Stimulated activated memory B cell treated with anti-CD40 and anti-IgM and Interleukin-4, amounts not matched to agents 10 μg/mL and 1 μg/mL and 100 μg/mL, for 72 hours (primary cell): ENCODE results near the gene ANKRD53.
A peak's percentile ranks its signal among the peaks of the same experiment; 100 is the strongest.

Source experiments
- ATAC-seq: fragments of 150-1000 bp; cut with Tn5 transposase; 2 replicates; pipeline ENCODE4 v1.10.0; 2021
- H3K27ac Mint-ChIP-seq: one replicate; pipeline ENCODE4 v1.8.0; 2022; ENCODE audit warnings: mild to moderate bottlenecking, mixed read lengths
- H3K27me3 Mint-ChIP-seq: one replicate; pipeline ENCODE4 v1.8.0; 2022; ENCODE audit warnings: mixed read lengths
- H3K36me3 Mint-ChIP-seq: one replicate; pipeline ENCODE4 v1.8.0; 2022; ENCODE audit warnings: mixed read lengths
- H3K4me1 Mint-ChIP-seq: one replicate; pipeline ENCODE4 v1.8.0; 2022; ENCODE audit warnings: mixed read lengths
- H3K4me3 Mint-ChIP-seq: one replicate; pipeline ENCODE4 v1.8.0; 2022; ENCODE audit warnings: mild to moderate bottlenecking, moderate library complexity, mixed read lengths
- H3K9me3 Mint-ChIP-seq: one replicate; pipeline ENCODE4 v1.8.0; 2022; ENCODE audit warnings: mixed read lengths

The ANKRD53 gene, protein sequence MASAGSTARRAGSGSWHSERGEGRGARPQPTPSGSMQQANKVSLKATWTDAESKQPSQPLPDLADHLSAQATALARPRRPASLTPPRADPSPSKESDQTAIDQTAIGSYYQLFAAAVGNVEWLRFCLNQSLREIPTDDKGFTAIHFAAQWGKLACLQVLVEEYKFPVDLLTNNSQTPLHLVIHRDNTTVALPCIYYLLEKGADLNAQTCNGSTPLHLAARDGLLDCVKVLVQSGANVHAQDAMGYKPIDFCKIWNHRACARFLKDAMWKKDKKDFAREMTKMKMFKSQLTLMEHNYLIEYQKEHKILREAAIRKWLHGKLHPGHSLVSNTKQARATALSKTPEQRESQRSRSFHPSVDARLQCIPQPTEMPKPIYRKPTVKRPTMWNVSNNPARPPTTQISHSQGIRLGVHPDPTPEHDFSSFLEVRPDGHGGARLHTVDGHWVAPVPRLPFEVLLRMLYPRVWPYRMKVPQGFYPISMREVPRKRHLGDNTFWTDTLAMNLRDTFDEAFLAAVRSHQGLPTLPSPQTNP

GRCh38 chr2:70978341-70979179, at the start of gene ANKRD53:
Gene ANKRD53 (plus strand): TSS chr2:70978630. CDS start chr2:70978646, 16 bp downstream.
- Mint-ChIP-seq H3K9me3 (no peaks in the 10 kb centered on the region), H3K27me3 (no peaks in the 10 kb centered on the region), H3K36me3 (peaks cover 6% of the 10 kb centered on the region), H3K4me1 (peaks cover 19% of the 10 kb centered on the region), H3K27ac (peak within 1 kb of the TSS; percentile 84), H3K4me3 (peak within 1 kb of the TSS; percentile 96)
- ATAC-seq: peak; percentile 62

DNA sequence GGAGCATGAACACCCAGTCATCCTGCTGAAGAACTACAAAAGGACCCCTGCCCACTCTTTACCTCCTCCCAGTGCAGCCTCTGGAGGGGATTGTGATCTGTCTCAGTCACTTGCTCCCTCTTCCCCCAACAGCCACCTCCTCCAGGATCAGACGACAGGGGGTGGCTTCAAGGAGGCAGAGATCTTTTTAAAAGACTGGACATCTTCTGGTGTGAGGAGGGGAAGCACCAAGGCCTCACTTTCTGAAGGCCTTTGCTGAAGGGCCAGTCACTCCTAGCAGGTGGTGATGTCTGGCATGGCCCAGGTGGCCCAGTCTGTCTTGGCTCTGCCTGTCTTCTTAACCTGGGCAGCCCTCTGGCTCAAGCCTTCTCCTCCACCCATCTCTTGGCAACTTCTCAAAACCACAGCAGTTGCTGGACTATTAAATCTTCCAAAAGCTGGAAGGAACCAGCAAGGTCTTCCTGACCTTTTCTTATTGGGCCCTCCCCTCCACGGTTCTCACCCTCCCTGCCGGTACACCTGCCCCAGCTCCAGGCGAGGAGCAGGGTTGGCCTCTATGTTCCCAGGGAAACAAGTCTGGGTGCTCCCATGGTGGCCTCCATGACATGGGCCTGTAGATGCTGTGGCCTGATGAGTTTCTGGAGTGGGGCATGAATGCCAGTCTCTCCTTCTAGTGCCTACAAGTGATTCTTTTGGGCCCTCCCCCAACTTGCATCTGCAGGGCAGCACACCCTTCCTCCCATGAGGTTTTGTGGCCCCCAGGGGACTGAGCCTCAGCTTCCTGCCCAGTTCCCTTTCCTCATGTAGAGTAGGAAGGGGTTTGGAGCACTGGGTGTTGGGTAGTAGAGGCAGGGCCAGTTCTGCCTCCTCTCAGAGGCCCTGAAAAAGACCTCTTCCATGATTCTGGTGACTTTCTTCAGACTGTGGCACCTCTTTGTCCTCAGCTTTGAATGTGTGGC, 47.8 kb upstream of the ANKRD53 start:
- Mint-ChIP-seq H3K4me3 (no peak overlapping the region), H3K9me3 (no peaks in the 10 kb centered on the region), H3K27ac (no peak overlapping the region), H3K4me1 (peaks cover 9% of the 10 kb centered on the region), H3K36me3 (no peaks in the 10 kb centered on the region), H3K27me3 (peaks cover 23% of the 10 kb centered on the region)
- no peak for ATAC-seq

GRCh38 chr2:70931376-70932000, 46.9 kb upstream of the ANKRD53 start:
- H3K4me3 Mint-ChIP-seq: no peak overlapping the region
- no peaks in the 10 kb centered on the region for H3K9me3 Mint-ChIP-seq
- peaks cover 24% of the 10 kb centered on the region for H3K27me3 Mint-ChIP-seq
- no peaks in the 10 kb centered on the region for H3K36me3 Mint-ChIP-seq
- H3K27ac Mint-ChIP-seq: no peak overlapping the region
- ATAC-seq: no peak
- H3K4me1 Mint-ChIP-seq: peaks cover 9% of the 10 kb centered on the region

GRCh38 chr2:70932631-70933230, 45.7 kb upstream of the ANKRD53 start:
- no peaks in the 10 kb centered on the region for H3K36me3 Mint-ChIP-seq
- H3K9me3 Mint-ChIP-seq: no peaks in the 10 kb centered on the region
- ATAC-seq: no peak
- no peak overlapping the region for H3K27ac Mint-ChIP-seq
- peaks cover 9% of the 10 kb centered on the region for H3K4me1 Mint-ChIP-seq
- no peak overlapping the region for H3K4me3 Mint-ChIP-seq
- H3K27me3 Mint-ChIP-seq: peaks cover 22% of the 10 kb centered on the region

GRCh38 chr2:70934981-70935380, 43.4 kb upstream of the ANKRD53 start:
- no peak overlapping the region for H3K4me3 Mint-ChIP-seq
- H3K4me1 Mint-ChIP-seq: peaks cover 9% of the 10 kb centered on the region
- H3K9me3 Mint-ChIP-seq: no peaks in the 10 kb centered on the region
- H3K36me3 Mint-ChIP-seq: no peaks in the 10 kb centered on the region
- no peak overlapping the region for H3K27ac Mint-ChIP-seq
- no peak for ATAC-seq
- peaks cover 29% of the 10 kb centered on the region for H3K27me3 Mint-ChIP-seq

DNA sequence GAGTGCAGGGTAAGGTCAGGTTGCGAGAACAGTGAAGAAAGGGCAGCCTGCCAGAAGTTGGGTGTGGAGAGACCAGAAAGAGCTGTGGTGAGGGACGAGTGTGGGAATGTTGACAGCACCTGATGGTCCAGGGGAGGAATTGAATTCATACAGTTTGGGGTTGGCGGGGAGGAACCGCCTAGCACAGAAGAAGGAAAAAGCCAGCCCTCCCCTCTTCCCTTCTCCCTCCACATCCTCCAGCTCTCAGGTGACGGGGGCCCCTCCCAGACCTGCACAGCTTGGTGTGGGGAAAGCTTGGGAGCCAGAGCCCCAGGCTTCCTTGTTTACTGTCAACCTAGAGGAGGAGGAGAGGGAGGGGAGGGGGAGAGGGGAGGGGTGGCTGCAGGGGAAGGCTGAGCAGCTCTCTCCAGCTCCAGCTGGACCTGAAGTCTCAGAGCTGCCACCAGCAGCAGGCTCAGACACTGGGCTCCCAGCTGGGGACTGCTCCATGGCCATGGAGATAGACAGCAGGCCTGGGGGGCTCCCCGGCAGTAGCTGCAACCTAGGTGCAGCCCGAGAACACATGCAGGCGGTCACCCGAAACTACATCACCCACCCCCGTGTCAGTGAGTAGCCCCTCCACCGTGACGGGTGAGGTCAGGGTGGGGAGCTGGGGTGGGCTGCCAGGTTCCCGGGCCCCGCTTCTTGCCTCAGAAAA, 42.8 kb upstream of the ANKRD53 start, which contains the start of gene ATP6V1B1:
ATP6V1B1 (plus strand) TSS at position 433 of the 697 bp plus-strand sequence; CDS start at position 488, 55 bp downstream.
- H3K27me3 Mint-ChIP-seq: peaks cover 29% of the 10 kb centered on the region
- H3K27ac Mint-ChIP-seq: no peak within 1 kb of the TSS
- no peak within 1 kb of the TSS for H3K4me3 Mint-ChIP-seq
- H3K9me3 Mint-ChIP-seq: no peaks in the 10 kb centered on the region
- peaks cover 7% of the 10 kb centered on the region for H3K4me1 Mint-ChIP-seq
- H3K36me3 Mint-ChIP-seq: no peaks in the 10 kb centered on the region
- no peak for ATAC-seq

DNA sequence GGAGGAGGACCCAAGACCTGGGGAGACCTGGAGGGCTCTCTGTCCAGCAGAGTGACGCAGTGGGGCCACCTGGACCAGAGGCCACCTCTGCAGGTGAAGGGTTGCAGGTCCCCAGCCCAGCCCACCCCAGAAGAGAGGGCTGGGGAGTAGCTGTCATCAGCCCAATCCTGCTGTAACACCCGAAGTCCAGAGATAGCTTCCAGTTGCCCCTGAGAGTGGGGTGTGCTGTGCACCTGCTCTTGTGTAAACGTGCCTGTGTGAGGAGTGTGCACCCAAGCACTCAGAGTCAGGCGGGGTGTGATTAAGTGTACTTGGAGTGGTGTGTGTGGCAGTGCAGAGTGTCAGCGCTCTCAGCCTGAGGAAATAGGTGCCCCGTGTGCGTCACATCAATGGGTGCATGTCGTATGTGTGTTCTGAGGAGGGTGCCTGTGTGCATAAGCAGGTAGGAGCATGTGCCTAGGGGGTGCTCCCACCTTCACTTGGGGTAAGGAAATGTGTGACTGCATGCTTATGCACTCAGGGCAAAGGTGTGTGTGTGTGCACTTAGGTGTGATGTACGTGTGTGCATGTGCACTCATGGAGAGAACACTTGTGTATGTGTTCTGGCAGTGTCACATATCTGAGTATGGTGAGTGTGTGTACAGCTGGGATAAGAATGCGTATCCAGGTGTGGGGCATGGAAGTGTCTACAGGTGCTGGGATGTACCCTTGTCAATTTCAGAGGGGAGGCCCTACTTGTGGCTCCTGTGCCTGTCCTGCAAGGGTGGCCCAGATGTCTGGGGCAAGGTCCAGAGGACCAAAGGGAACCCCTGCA, 42.1 kb upstream of the ANKRD53 start:
- Mint-ChIP-seq H3K27ac (no peak overlapping the region), H3K36me3 (no peaks in the 10 kb centered on the region), H3K9me3 (no peaks in the 10 kb centered on the region), H3K27me3 (peaks cover 29% of the 10 kb centered on the region), H3K4me3 (no peak overlapping the region), H3K4me1 (no peaks in the 10 kb centered on the region)
- ATAC-seq: no peak

GRCh38 chr2:70936979-70937811, 41.2 kb upstream of the ANKRD53 start:
- Mint-ChIP-seq H3K4me3 (no peak overlapping the region), H3K9me3 (no peaks in the 10 kb centered on the region), H3K27ac (no peak overlapping the region), H3K27me3 (peaks cover 37% of the 10 kb centered on the region), H3K36me3 (no peaks in the 10 kb centered on the region), H3K4me1 (no peaks in the 10 kb centered on the region)
- no peak for ATAC-seq

DNA sequence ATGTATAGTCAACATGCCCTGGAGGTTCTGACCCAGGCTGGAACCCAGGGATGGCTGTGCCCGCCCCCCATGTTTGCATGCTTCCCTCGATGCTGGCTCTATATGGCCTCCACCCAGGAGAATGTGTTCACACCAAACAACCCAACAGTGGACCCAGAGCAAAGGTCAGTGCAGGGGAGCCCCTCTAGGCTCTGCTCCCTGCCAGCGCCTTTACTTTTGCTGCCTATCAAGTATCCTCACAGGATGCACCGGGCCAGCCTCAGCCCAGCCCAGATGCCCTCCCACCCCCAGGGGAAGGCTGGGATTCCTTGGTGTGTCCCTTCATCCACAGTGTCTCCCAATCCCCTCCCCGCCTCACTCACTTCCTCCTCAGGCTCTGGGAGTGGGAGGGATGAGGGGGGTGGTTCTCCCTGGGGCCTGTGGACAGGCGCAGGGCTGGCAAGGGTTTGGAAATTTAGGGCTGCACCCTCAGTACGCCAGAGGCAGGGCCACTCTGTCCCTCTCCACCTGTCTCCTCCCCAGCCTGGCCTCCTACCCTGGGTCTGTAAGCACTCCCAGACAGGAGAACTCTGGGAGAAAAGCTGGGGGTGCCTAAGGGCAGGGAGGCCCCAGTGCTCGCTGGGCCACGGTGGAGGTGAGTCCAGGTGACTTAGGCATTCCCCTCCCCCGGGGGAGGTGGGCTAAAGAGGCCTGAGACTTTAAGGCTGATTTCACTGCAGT, 40.4 kb upstream of the ANKRD53 start:
- Mint-ChIP-seq H3K4me3 (no peak overlapping the region), H3K4me1 (no peaks in the 10 kb centered on the region), H3K9me3 (no peaks in the 10 kb centered on the region), H3K27ac (no peak overlapping the region), H3K27me3 (peaks cover 37% of the 10 kb centered on the region), H3K36me3 (no peaks in the 10 kb centered on the region)
- no peak for ATAC-seq

DNA sequence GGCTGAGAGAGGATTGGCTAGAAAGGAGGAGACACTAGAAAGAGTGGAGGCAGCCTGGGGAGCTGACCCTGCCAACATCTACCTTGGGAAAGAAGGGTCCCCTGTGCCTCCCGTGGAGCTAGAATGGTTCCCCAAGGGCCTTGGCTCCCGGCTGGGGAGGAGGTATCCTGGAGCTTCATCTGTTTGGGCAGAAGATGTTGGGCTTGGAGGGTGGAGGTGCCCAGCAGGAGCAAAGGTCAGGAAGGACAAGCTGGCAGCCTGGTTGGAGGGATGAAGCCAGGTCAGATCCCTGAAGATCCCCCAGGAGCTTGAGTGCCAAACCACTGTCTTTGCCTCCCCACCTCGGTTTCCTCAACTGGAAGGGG, 39.9 kb upstream of the ANKRD53 start:
- no peaks in the 10 kb centered on the region for H3K9me3 Mint-ChIP-seq
- no peaks in the 10 kb centered on the region for H3K4me1 Mint-ChIP-seq
- no peaks in the 10 kb centered on the region for H3K36me3 Mint-ChIP-seq
- peaks cover 40% of the 10 kb centered on the region for H3K27me3 Mint-ChIP-seq
- no peak overlapping the region for H3K4me3 Mint-ChIP-seq
- no peak overlapping the region for H3K27ac Mint-ChIP-seq
- no peak for ATAC-seq

GRCh38 chr2:70939001-70939838, 39.2 kb upstream of the ANKRD53 start:
- H3K9me3 Mint-ChIP-seq: no peaks in the 10 kb centered on the region
- no peak for ATAC-seq
- H3K27me3 Mint-ChIP-seq: peaks cover 47% of the 10 kb centered on the region
- no peaks in the 10 kb centered on the region for H3K36me3 Mint-ChIP-seq
- no peak overlapping the region for H3K27ac Mint-ChIP-seq
- H3K4me3 Mint-ChIP-seq: no peak overlapping the region
- no peaks in the 10 kb centered on the region for H3K4me1 Mint-ChIP-seq
